OCI-LY7 (cell line): ENCODE results near the gene SPATA32. TPM values are rescaled to one million over a fixed set of nuclear protein-coding genes. Genes with fewer than 3 reads are reported as not detected.
"Not testable (repeated sequence)": the region's sequence is repeated elsewhere in the genome, so short reads cannot be mapped to it uniquely, and the experiment has no call there.

Experiments
- BruUV-seq: library from RNA; stranded (reverse); fragments of 400-500 nt; replicated peaks from 2 replicates; lab custom pipeline; 2021; lab: Mats Ljungman, UMichigan
- CTCF ChIA-PET: fragments of 300-600 bp; sonication (Branson Sonifier 250); formaldehyde crosslinking; loops from one replicate; lab custom pipeline; 2022; ENCODE audit warnings: antibody characterized with exemption; ENCODE audit not compliant: unreplicated experiment; lab: Charles Lee
- POLR2A ChIA-PET: fragments of 300-600 bp; sonication (Branson Sonifier 250); formaldehyde crosslinking; loops from one replicate; lab custom pipeline; 2022; ENCODE audit warnings: antibody characterized with exemption; lab: Charles Lee
- DNase-seq: peaks from one replicate; pipeline ENCODE4 v3.0.0-alpha.2; 2015; ENCODE audit warnings: low spot score
- H2AFZ ChIP-seq: fragments of 200-600 bp; sonication (generic), shearing (Covaris generic); 2 replicates; pipeline ENCODE4 v1.6.1; 2014; ENCODE audit warnings: mild to moderate bottlenecking, antibody characterized with exemption, low read length, moderate library complexity
- H3K27ac ChIP-seq: fragments of 200-600 bp; sonication (generic); 2 replicates; pipeline ENCODE4 v1.5.1; 2014; ENCODE audit warnings: mixed run types, low read depth, mild to moderate bottlenecking, moderate library complexity, low read length, inconsistent platforms; ENCODE audit not compliant: poor library complexity, severe bottlenecking
- H3K36me3 ChIP-seq: fragments of 200-600 bp; sonication (generic); 2 replicates; pipeline ENCODE4 v1.6.1; 2014; ENCODE audit warnings: mild to moderate bottlenecking, antibody characterized with exemption, low read length, moderate library complexity, mixed read lengths; ENCODE audit not compliant: insufficient read depth
- H3K4me1 ChIP-seq: fragments of 200-600 bp; sonication (generic); 2 replicates; pipeline ENCODE4 v1.5.1; 2014; ENCODE audit warnings: mild to moderate bottlenecking, low read length; ENCODE audit not compliant: insufficient read depth, poor library complexity, severe bottlenecking
- H3K4me2 ChIP-seq: fragments of 200-600 bp; sonication (generic); 2 replicates; pipeline ENCODE4 v1.6.1; 2014; ENCODE audit warnings: mild to moderate bottlenecking, low read length
- H3K4me3 ChIP-seq: fragments of 200-600 bp; sonication (generic); 2 replicates; pipeline ENCODE4 v1.5.1; 2014; ENCODE audit warnings: mild to moderate bottlenecking, low read depth, low read length; ENCODE audit not compliant: poor library complexity, severe bottlenecking
- H3K79me2 ChIP-seq: fragments of 200-600 bp; sonication (generic); 2 replicates; pipeline ENCODE4 v1.6.1; 2016; ENCODE audit warnings: low read depth, mild to moderate bottlenecking, low read length, moderate library complexity, mixed read lengths; ENCODE audit not compliant: insufficient read depth
- H3K9me2 ChIP-seq: fragments of 200-600 bp; sonication (generic); 2 replicates; pipeline ENCODE4 v1.6.1; 2016; ENCODE audit warnings: mild to moderate bottlenecking, low read length, mixed read lengths; ENCODE audit not compliant: insufficient read depth
- H3K9me3 ChIP-seq: fragments of 200-600 bp; sonication (generic); 2 replicates; pipeline ENCODE4 v1.6.1; 2014; ENCODE audit warnings: mild to moderate bottlenecking, mixed run types, low read length, mixed read lengths
- H4K20me1 ChIP-seq: fragments of 200-600 bp; sonication (generic); 2 replicates; pipeline ENCODE4 v1.6.1; 2014; ENCODE audit warnings: mild to moderate bottlenecking, antibody characterized with exemption, low read length, moderate library complexity, mixed read lengths; ENCODE audit not compliant: insufficient read depth
- CTCF ChIP-seq: fragments of 200-600 bp; sonication (generic); conservative IDR thresholded peaks from 2 replicates; pipeline ENCODE4 v1.5.1; 2014; ENCODE audit warnings: mild to moderate bottlenecking, antibody characterized with exemption, low read length, moderate library complexity, mixed read lengths
- EZH2phosphoT487 ChIP-seq: fragments of 200-600 bp; sonication (generic); IDR thresholded peaks from 2 replicates; pipeline ENCODE4 v1.6.1; 2018; ENCODE audit warnings: low read depth, borderline replicate concordance, mild to moderate bottlenecking, mixed run types, antibody characterized with exemption, low read length, moderate library complexity, mixed read lengths
- intact Hi-C: fragments of 100-400 bp; cut with micrococcal nuclease; formaldehyde crosslinking; loops from one replicate; pipeline ENCODE4 v1.10.0; 2022; ENCODE audit not compliant: unreplicated experiment
- total RNA-seq, 2 experiments: library from RNA; depleted of rRNA in 1 of 2; stranded (reverse); fragments of >200 nt in 1 of 2; shearing (Covaris generic) in 1 of 2; gene quantifications; 2 replicates each; pipeline ENCODE4 v1.2.3, GENCODE V29; 2014 to 2022

Gene SPATA32
- total RNA-seq, 2 experiments from 2014 or later, result not detected

- no TSS peak for BruUV-seq
- no peak for DNase-seq
- Histone ChIP-seq H3K4me1 (no peaks in the 10 kb centered on the region), H4K20me1 (no peaks in the 10 kb centered on the region), H3K79me2 (no peaks in the 10 kb centered on the region), H2AFZ (no peak overlapping the region), H3K9me2 (no peaks in the 10 kb centered on the region), H3K36me3 (peaks cover 11% of the 10 kb centered on the region), H3K4me3 (no peak overlapping the region), H3K4me2 (no peak overlapping the region), H3K9me3 (no peaks in the 10 kb centered on the region), H3K27ac (no peak overlapping the region)
- ChIA-PET POLR2A (no interaction called here), CTCF (no interaction called here)
- intact Hi-C loops, result no loop called here
- no peak for TF ChIP-seq EZH2phosphoT487
- TF ChIP-seq CTCF, result no peak
These were observed 6.5 kb downstream of the SPATA32 start for GRCh38 chr17:45255358-45255757.

- H4K20me1 ChIP-seq, result no peaks in the 10 kb centered on the region
- no peak overlapping the region for H2AFZ ChIP-seq
- no peak for DNase-seq
- no peak overlapping the region for H3K27ac ChIP-seq
- no peaks in the 10 kb centered on the region for H3K9me2 ChIP-seq
- H3K9me3 ChIP-seq, result no peaks in the 10 kb centered on the region
- peaks cover 20% of the 10 kb centered on the region for H3K36me3 ChIP-seq
- CTCF ChIA-PET, result no interaction called here
- H3K4me1 ChIP-seq, result peaks cover 3% of the 10 kb centered on the region
- no peak for TF ChIP-seq EZH2phosphoT487
- POLR2A ChIA-PET, result no interaction called here
- no TSS peak for BruUV-seq
- no peak overlapping the region for H3K4me2 ChIP-seq
- peaks cover 4% of the 10 kb centered on the region; the same call in 1 of the 2 replicates for H3K79me2 ChIP-seq
- intact Hi-C loops, result no loop called here
- H3K4me3 ChIP-seq, result no peak overlapping the region
These were observed 8.0 kb downstream of the SPATA32 start for GRCh38 chr17:45253879-45254278.

- BruUV-seq, POLR2A ChIA-PET: not testable (repeated sequence)
These were observed 8.7 kb downstream of the SPATA32 start for GRCh38 chr17:45253237-45253636.

GRCh38 chr17:45251931-45252330, 10.0 kb downstream of the SPATA32 start:
- intact Hi-C loops, result no loop called here
- H3K9me3 ChIP-seq, result no peaks in the 10 kb centered on the region
- no peaks in the 10 kb centered on the region for H3K9me2 ChIP-seq
- no peak for DNase-seq
- CTCF ChIA-PET, result no interaction called here
- H3K79me2 ChIP-seq, result peaks cover 5% of the 10 kb centered on the region; the same call in 1 of the 2 replicates
- POLR2A ChIA-PET, result no interaction called here
- peaks cover 13% of the 10 kb centered on the region for H3K4me1 ChIP-seq
- no peak overlapping the region for H3K4me2 ChIP-seq
- H3K36me3 ChIP-seq, result peaks cover 20% of the 10 kb centered on the region
- no peak overlapping the region for H3K27ac ChIP-seq
- H2AFZ ChIP-seq, result no peak overlapping the region
- no TSS peak for BruUV-seq
- H3K4me3 ChIP-seq, result no peak overlapping the region
- no peaks in the 10 kb centered on the region for H4K20me1 ChIP-seq
- no peak for TF ChIP-seq EZH2phosphoT487
- no peak for TF ChIP-seq CTCF

More at GRCh38 chr17:45253237-45253636, 8.7 kb downstream of the SPATA32 start:
- H4K20me1 ChIP-seq, H3K4me3 ChIP-seq, H3K4me1 ChIP-seq, H2AFZ ChIP-seq, intact Hi-C loops, CTCF ChIA-PET, H3K9me3 ChIP-seq, DNase-seq, H3K27ac ChIP-seq, H3K79me2 ChIP-seq, H3K4me2 ChIP-seq, H3K9me2 ChIP-seq: not testable (repeated sequence)
- peaks cover 20% of the 10 kb centered on the region for H3K36me3 ChIP-seq
